Type B pancreatic cell (in vitro differentiated cells): ENCODE results near the gene TMCO2. TPM values are rescaled to one million over a fixed set of nuclear protein-coding genes. Genes with fewer than 3 reads are reported as not detected.

Source experiments
- DNase-seq: peaks from one replicate; pipeline ENCODE4 v3.0.0; 2021; ENCODE audit warnings: mixed read lengths; ENCODE audit not compliant: unreplicated experiment; ENCODE audit errors: extremely low spot score
- H3K27ac Mint-ChIP-seq: 2 replicates; pipeline ENCODE4 v1.8.0; 2021; ENCODE audit warnings: mild to moderate bottlenecking, mixed read lengths
- H3K27me3 Mint-ChIP-seq: 2 replicates; pipeline ENCODE4 v1.8.0; 2021; ENCODE audit warnings: mixed read lengths
- H3K36me3 Mint-ChIP-seq: 2 replicates; pipeline ENCODE4 v1.8.0; 2021; ENCODE audit warnings: mixed read lengths
- H3K4me1 Mint-ChIP-seq: one replicate; pipeline ENCODE4 v1.8.0; 2021; ENCODE audit warnings: mixed read lengths; ENCODE audit not compliant: unreplicated experiment
- H3K4me3 Mint-ChIP-seq: 2 replicates; pipeline ENCODE4 v1.8.0; 2021; ENCODE audit warnings: mild to moderate bottlenecking, mixed read lengths
- H3K9me3 Mint-ChIP-seq: 2 replicates; pipeline ENCODE4 v1.8.0; 2021; ENCODE audit warnings: mixed read lengths
- total RNA-seq: library from RNA; stranded (reverse); gene quantifications from 2 replicates; pipeline ENCODE4 v1.2.1, GENCODE V29; 2021; ENCODE audit warnings: low replicate concordance
- TF ChIP-seq, protein P1 (sequence below): fragments of 200-600 bp; sonication (generic); conservative IDR thresholded peaks from 2 replicates; pipeline ENCODE4 v1.5.0; 2021; ENCODE audit warnings: antibody characterized with exemption, mild to moderate bottlenecking

TMCO2 gene
- total RNA-seq, 1 donor from 2014 or later: not detected

DNA sequence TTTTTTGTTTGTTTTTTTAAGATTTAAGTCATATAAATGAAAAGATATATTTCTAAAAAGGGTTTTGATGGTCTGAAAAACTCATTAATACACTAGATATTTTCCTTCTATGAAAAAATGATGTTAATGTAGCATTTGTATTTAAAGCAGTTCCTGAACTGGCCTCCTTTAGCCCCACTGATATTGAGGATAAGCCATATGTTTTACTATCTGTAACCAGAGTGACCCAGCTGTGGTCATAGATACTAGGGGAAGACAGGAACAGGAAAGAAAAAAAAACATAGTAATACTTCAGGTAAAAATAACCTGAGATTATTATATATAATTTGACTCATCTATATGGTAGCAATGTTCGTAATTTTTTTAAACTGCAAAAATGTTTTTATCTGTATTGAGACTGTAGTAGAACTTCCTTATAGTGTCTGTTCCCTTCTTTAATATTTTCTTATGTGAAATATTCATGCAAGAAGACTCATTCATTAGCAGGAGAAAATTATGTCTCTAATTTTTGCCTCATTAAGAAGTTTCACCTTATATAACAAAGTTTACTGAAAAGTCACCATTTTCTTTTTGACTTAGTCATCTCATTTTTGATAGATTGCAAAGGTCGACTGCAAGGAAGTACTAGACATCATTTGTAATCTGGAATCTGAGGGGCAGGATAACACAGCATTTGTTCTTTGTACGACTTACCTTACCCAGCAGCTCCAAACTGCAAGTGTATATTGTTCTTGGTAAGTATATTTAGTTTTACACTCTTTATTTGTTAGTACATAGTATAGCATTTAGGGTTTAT lies 25.6 kb upstream of the TMCO2 start:
- H3K9me3 Mint-ChIP-seq: no peaks in the 10 kb centered on the region
- no peaks in the 10 kb centered on the region for H3K4me1 Mint-ChIP-seq
- no peaks in the 10 kb centered on the region for H3K27me3 Mint-ChIP-seq
- DNase-seq: no peak
- H3K4me3 Mint-ChIP-seq: no peak overlapping the region
- H3K36me3 Mint-ChIP-seq: peaks cover 5% of the 10 kb centered on the region
- H3K27ac Mint-ChIP-seq: no peak overlapping the region
- TF ChIP-seq, protein P1, sequence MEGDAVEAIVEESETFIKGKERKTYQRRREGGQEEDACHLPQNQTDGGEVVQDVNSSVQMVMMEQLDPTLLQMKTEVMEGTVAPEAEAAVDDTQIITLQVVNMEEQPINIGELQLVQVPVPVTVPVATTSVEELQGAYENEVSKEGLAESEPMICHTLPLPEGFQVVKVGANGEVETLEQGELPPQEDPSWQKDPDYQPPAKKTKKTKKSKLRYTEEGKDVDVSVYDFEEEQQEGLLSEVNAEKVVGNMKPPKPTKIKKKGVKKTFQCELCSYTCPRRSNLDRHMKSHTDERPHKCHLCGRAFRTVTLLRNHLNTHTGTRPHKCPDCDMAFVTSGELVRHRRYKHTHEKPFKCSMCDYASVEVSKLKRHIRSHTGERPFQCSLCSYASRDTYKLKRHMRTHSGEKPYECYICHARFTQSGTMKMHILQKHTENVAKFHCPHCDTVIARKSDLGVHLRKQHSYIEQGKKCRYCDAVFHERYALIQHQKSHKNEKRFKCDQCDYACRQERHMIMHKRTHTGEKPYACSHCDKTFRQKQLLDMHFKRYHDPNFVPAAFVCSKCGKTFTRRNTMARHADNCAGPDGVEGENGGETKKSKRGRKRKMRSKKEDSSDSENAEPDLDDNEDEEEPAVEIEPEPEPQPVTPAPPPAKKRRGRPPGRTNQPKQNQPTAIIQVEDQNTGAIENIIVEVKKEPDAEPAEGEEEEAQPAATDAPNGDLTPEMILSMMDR: no peak

DNA sequence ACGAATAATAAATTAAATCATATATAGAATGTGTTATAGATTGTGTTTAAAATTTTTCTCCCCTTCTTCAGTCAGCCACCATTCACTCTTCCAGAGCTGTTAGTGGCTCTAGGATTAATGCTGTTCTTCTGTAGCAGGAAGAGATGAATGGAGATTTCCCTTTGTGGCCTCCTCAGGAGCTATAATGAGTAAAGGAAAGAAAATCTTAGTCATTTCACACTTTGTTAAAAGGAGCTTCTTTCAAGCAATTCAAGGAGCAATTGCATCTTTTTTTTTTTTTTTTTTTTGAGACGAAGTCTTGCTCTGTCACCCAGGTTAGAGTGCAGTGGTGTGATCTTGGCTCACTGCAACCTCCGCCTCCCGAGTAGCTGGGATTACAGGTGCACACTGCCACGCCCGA lies 23.7 kb upstream of the TMCO2 start:
- H3K4me1 Mint-ChIP-seq: no peaks in the 10 kb centered on the region
- H3K27ac Mint-ChIP-seq: no peak overlapping the region
- H3K36me3 Mint-ChIP-seq: peaks cover 9% of the 10 kb centered on the region

GRCh38 chr1:40226192-40226591 lies 21.5 kb upstream of the TMCO2 start:
- TF ChIP-seq, protein P1: no peak
- DNase-seq: no peak
- no peaks in the 10 kb centered on the region for H3K9me3 Mint-ChIP-seq
- no peaks in the 10 kb centered on the region for H3K4me1 Mint-ChIP-seq
- no peak overlapping the region for H3K4me3 Mint-ChIP-seq
- peaks cover 14% of the 10 kb centered on the region for H3K36me3 Mint-ChIP-seq
- H3K27ac Mint-ChIP-seq: no peak overlapping the region
- H3K27me3 Mint-ChIP-seq: no peaks in the 10 kb centered on the region

More for the DNA sequence above, 23.7 kb upstream of the TMCO2 start:
- Mint-ChIP-seq H3K9me3 (no peaks in the 10 kb centered on the region), H3K27me3 (no peaks in the 10 kb centered on the region), H3K4me3 (no peak overlapping the region)
- TF ChIP-seq, protein P1: no peak
- DNase-seq: no peak

- no peak for DNase-seq
- Mint-ChIP-seq H3K36me3 (peaks cover 24% of the 10 kb centered on the region), H3K9me3 (no peaks in the 10 kb centered on the region), H3K27ac (no peak overlapping the region), H3K4me3 (no peak overlapping the region), H3K27me3 (no peaks in the 10 kb centered on the region), H3K4me1 (no peaks in the 10 kb centered on the region)
- TF ChIP-seq, protein P1: no peak
These were observed 15.3 kb upstream of the TMCO2 start for GRCh38 chr1:40232444-40232843.

- TF ChIP-seq, protein P1: no peak
- peaks cover 29% of the 10 kb centered on the region for H3K36me3 Mint-ChIP-seq
These were observed 8.1 kb upstream of the TMCO2 start for GRCh38 chr1:40239626-40240025.

More at GRCh38 chr1:40239626-40240025, 8.1 kb upstream of the TMCO2 start:
- peaks cover under 1% of the 10 kb centered on the region for H3K4me1 Mint-ChIP-seq
- no peaks in the 10 kb centered on the region for H3K9me3 Mint-ChIP-seq
- no peak overlapping the region for H3K27ac Mint-ChIP-seq
- H3K4me3 Mint-ChIP-seq: no peak overlapping the region
- no peaks in the 10 kb centered on the region for H3K27me3 Mint-ChIP-seq
- no peak for DNase-seq
